ENCODE results near the gene RBP2.
"Not testable (repeated sequence)": the region's sequence is repeated elsewhere in the genome, so short reads cannot be mapped to it uniquely, and the experiment has no call there.

The RBP2 gene

DNA sequence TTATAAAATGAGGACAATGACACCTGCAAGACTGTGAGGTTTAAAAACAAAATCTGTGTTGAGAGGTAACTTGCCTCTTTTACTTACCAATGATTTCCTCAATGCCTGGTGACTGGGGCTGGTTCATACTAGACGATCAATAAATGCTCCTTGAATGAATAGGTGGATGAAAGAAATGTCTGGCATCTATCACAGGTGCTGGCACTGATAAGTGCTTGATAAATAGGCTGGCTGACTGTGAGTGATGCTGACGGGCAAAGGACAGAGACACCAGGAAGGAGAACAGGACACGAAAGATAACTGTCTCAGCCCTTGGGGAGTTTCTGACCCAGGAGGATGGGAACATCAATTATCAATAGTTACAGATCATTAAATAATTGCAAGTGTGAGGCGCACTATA lies 31.9 kb downstream of the RBP2 start:
- DNase-seq (ENCODE audit: low read depth in 3 of 3, low spot score in 1 of 3): no peak

DNA sequence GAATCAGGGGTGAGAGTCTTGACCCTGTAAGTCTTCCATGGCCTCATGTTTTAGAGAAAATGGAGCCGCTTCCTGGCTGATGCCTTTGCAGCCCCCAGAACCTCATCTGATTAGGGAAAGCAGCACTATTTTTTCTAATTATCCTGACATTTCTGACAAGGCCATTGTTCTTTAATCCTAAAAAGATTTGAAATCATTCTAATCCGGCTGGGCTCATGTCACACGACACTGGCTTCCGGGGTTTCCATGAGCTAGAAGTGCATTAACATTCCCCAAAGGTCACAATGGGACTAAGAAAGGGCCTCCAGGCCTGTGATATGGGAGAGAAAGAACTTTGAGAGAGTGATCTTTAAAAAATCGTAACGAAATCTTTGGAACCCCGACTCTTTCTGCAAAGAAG lies 33.1 kb downstream of the RBP2 start:
- no peak for DNase-seq (ENCODE audit: low read depth in 3 of 3, low spot score in 1 of 3)

DNA sequence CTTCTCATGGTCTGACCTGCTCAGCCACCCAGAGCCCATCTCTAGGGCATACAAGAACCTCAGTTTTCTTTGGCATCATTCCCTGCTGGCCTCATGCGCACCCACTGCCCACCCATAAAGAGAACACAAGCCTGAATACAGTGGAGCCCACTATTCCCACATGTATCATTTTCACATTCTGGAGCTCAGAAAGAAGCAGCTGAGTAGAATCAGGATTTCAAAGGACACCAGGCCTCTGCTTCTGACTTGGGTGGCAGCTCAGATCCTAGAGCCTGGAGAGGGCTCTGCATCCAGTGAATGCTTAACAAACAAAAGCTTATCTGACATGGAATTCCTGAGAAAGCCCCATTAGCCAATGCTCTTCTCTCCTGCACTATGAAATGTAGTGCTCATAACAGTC lies 34.7 kb downstream of the RBP2 start:
- no peak for DNase-seq (ENCODE audit: low read depth in 3 of 3, low spot score in 1 of 3)

DNA sequence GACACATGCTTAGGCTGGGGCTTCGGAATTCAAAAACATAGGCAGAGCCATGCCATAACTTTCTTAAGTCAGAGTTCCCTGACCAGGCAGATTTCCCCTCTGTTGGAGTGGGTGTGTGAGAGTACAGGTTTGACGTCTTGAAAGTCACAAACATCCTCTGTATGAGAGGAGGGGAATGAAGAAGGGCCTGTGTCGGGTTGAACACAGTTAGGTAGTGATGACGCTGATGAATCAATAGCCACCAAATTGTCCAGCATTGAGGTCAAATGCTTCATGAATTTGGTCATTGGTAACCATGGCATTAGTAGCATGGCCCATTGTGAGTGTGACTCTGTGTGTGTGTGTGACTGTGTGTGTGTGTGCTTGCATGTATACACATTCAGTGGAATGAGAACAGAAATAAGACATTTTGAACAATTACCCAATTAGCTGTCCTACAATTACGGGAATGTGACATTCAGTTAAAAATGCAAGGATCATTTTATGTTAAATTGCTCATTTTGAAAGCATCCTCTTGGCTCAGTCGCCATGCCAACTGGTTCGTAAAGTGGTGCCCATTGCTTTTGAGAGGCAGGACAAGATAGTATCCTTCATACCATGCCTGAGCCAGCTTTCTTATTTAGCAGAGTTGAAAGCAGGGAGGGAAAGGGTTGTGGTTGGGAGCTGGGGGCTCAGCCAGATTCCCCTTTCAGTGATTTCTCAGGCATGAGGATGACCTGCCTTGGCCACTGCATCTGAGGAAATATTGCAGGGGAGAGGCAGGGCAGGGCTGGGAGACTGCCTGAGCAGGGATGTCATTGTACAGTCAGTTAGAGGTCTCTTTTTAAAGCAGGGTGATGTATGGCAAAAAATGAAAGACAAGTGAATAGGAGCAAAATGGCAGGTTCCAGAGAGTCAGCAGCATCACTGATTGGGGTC lies 35.4 kb downstream of the RBP2 start:
- no peak for DNase-seq (ENCODE audit: low read depth in 3 of 3, low spot score in 1 of 3)

DNA sequence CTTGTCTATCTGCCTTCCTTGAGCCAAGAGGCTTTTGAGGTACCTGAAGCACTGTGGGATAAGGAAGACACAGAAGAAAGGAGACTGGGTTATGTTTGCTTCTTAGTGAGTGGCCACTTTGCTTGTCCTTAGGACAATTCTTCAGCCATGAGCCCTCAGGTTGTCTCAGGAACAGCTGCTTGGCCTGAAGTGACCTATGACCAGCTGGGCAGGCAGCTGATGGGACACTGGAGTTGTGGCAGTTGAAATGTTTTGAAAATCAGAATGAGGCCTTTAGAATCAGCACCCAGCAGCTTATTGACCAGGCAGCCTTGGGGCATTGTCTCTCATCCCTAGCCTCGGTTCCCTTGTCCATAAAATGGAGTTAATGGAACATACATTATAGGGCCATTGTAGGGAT lies 37.0 kb downstream of the RBP2 start:
- DNase-seq (ENCODE audit: low read depth in 3 of 3, low spot score in 1 of 3): no peak

DNA sequence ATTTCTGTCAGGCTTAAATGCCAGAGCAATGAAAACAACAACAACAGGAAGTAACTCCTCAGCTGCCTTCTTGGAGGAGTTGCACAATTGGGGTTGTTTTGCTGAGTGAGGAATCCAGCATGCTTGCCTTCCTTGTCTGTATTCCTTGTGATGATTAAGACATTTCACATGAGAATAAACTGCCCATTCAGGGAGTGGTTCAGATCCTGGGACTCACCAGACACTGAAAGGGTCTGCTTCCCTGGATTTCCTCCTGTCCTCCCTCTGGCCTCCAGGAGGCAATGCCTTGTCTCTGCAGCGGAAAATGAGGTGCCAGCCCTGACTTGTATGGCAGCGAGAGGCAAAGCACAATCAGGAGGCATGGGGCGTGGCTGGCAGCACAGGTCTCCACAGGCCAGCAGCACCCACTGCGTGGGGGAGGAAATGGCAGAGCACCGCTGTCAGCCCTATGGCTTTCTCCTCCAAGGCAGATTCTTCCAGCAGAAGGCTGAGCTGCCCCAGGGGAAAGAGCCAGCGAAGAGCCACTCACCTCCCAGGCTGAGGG lies 41.5 kb downstream of the RBP2 start:
- DNase-seq (ENCODE audit: low read depth in 3 of 3, low spot score in 1 of 3): no peak

DNA sequence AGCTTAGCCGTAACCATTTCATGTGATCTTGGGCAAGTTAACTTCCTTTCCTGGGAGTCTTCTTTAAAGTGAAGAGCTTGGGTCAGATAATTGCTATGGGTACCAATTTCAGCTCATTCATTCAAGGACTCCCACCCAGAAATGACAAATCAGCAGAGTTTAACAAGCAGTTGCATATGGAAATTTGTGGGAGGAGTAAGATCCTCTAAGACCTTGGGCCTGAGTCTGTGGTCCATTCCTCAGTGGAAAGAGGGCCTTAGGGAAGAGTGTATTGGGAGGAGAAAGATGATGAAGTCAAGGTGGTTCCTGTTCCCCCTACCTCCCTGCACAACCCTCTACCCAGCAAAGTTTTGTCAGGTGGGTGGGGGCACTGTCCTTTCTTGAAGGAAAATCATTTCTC lies 42.1 kb downstream of the RBP2 start:
- no peak for DNase-seq (ENCODE audit: low read depth in 3 of 3, low spot score in 1 of 3)

DNA sequence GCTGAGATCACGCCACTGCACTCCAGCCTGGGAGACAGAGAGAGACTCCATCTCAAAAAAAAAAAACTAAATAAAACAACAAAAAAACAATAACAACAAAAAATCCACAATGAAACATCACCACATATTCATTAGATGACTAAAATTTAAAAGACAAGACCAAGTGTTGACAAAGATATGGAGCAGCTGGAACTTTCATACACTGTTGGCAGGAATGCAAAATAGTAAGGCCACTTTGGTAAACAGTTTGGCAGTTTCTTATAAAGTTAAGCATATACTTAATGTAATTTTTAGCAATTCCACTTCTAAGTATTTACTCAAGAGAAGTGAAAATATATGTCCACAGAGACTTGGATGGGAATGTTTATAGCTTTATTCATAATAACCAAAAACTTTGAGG lies 43.2 kb downstream of the RBP2 start:
- DNase-seq (ENCODE audit: low read depth in 3 of 3, low spot score in 1 of 3): no peak

DNA sequence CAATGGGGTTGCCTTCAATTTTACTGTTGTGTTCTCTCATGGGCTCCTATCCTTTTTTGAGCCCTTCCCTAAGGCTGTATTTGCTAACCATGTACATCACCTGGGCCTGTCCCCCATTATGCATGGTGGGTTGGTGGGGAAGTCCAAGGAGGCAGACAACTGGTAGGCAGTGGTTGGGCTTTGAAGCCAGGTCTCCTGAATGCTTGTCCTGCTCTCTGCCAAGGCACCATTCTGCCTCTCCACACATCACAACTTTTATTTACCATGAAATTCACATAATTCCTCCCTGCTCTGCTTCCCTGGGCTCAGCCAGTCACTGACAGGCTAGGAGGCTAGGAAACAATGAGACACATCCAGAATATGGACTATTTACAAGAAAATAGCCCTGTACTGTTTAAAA lies 45.8 kb downstream of the RBP2 start:
- no peak for DNase-seq (ENCODE audit: low read depth in 3 of 3, low spot score in 1 of 3)

DNA sequence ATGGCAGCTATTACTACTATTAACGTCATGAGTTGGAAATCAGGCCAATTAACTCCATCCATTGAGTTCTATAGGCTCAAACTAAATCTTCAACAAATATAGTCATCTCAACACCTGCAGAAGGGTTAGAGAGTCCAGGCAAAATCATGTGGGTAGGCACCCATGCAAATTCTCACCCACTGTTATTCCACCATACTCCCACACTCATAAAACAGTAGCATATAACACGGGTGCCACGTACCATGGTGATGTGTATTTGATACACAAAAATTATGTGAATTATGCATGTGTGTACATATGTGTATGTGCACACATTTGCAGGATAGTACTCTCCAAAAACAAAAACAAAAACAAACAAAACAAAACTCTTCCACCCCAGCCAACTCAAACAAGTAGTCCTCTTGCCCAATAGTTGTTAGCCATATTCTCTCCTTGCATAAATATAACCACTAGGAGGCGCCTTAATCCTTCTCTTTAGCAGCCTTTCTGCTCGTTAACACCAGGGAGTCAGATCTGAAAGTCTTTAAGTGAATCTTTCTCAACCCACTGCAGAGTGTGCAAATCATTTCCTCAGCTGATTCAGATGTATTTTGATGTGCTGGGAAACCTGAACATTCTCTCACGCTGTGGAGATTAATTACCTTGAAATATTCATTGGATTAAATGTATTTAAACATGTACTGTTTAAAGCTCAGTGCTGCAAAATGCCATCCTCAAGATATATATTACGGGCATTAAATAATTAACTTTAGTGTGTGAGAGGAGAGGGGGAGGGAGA lies 48.8 kb downstream of the RBP2 start:
- no peak for DNase-seq (ENCODE audit: low read depth in 3 of 3, low spot score in 1 of 3)

DNA sequence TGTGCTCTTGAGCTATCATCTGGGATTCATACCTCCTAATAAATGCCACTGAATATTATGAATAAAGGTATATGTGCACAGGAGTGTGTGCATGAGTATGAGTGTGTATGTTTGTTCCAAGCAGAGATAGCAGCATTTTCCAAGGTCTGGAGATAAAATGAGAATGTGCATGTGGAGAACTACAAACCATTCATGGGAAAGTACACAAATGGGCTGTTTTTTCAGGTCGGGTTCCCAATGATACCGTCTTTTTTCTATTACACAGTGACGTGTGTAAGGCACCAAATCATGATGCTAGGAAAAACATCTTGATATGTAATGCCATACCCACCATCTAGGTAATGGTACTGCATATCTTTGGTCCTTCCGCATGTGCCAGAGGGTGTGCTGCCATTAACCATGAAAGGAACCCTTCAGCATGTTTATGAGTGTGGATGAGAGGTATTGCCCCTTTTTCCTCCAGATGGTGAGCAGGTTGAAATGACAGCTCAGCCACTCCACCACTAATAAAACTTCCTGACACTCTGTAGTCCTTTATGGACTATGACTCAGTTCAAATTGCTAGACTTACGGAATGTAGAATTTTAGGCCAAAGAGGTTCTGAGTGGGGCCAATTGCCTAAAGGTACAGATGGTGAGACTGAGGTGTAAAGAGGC lies 50.4 kb downstream of the RBP2 start:
- no peak for DNase-seq (ENCODE audit: low read depth in 3 of 3, low spot score in 1 of 3)

DNA sequence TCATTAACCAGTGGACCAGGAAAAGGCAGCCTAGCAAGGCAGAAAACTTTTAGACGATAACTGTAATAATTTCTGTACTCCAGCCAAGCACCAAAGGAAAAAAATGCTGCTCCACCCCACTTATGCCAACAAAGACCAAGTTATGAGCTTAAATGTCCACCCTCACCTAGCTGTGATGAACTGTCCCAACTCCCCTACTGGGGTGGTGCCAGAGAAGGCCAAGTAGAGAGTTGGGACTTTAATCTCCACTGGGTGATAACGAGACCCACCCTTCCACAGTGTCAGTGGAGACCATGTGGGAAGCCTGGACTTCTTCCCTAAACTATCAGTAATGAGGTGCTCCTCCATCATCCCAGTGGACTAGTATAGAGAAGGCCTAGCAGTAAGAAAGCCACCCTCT lies 53.1 kb downstream of the RBP2 start:
- no peak for DNase-seq (ENCODE audit: low read depth in 3 of 3, low spot score in 1 of 3)

DNA sequence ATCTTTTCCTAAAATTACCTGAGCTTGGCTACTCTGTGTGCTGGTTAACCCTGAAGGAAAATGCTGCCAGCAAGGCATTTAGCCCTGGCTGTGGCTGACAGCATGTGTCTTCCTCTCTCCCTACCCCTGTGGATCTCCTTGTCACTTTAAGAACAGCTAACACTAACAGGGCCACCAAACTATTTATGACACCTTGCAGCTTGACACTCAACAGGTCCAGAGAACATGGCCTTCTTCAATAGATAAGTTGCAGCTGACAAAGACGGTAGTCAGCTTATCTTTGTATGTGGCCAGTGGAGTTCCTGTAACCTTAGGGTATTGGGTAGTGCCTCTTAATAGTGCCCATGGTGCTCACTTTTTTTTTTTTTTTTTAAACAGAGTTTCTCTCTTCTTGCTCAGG lies 54.9 kb downstream of the RBP2 start:
- DNase-seq (ENCODE audit: low read depth in 3 of 3, low spot score in 1 of 3): no peak

DNA sequence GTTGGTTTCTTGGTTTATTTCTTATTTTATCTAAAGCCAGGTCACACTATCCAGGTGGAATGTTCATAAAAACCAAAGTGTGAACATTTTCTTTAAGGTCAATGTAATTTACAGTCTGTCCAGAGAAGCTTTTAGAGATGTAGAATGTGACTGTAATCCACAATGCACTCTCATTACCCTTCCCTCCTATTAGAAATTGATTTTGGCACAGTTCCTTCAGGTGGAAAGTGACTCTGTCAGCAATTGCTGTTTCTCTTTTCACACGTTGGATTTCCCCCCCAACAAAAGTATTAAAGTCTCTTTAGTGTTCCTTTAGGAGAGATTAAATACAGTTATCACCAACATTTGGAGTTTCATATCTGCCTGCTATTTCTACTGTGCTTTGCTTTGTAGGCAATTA lies 55.3 kb downstream of the RBP2 start:
- DNase-seq (ENCODE audit: low read depth in 3 of 3, low spot score in 1 of 3): no peak

DNA sequence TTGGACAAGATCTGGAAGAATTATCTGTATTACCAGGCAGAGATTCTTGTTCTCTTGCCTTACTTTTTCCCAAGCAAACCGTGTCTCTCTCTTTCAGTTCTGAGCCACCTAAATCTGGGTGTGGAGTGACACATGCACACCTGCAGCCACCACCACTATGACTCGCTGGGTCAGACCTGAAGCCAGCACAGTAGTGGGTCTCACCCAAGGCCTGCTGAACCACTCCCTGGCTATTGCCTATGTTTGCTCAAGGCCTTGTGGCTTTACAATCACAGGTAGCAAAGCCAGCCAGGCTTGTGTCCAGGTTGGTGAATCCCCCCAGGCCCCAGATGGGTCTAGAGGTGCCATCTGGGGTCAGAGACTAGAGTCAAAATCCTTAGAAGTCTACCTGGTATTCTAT lies 58.2 kb downstream of the RBP2 start:
- DNase-seq (ENCODE audit: low read depth in 3 of 3, low spot score in 1 of 3): no peak

DNA sequence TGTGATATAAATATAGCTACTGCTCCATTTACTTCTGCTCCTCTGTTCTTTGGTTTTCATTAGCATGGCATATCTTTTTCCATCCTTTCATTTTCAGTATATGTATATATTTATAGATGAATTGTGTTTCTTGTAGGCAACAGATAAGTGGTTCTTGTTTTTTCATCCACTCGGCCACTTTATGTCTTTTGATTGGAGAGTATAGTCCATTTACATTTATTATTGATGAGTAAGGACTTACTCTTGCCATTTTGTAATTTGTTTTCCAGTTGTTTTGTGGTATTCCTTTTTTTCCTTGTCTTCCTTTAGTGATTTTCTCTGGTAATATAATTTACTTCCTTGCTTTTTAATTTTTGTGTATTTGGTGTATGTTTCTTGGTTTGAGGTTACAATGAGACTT lies 60.0 kb downstream of the RBP2 start:
- DNase-seq (ENCODE audit: low read depth in 3 of 3, low spot score in 1 of 3): no peak

DNA sequence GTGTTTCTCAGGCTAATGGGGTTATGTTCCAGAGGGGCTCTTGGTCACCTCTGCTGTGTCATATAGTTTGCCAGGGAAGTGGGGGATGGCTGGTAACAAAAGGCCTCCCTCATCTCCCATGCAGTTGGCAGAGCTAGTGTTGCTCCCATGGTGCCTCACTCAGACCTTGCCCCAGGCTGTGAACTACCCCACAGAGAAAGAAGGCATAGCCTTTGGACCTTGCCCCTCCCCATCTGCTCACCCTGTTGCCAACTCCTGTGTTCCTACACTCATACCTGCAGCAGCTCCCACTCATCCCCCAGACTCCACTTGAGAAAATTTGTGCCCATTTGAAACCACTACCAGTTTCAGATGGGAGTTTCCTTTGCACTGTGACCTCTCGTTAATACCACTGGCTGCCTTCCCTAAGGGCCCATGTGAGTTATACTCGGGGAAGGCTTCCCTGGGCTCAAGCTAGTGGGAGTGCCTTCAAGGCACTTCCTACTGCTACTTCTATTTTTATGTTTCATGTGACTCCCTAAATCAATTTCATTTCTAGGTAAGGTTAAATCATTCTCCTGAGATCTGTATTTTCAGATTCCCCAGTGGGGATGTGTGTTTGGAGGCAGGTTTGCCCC lies 61.6 kb downstream of the RBP2 start:
- DNase-seq (ENCODE audit: low read depth in 3 of 3, low spot score in 1 of 3): no peak

DNA sequence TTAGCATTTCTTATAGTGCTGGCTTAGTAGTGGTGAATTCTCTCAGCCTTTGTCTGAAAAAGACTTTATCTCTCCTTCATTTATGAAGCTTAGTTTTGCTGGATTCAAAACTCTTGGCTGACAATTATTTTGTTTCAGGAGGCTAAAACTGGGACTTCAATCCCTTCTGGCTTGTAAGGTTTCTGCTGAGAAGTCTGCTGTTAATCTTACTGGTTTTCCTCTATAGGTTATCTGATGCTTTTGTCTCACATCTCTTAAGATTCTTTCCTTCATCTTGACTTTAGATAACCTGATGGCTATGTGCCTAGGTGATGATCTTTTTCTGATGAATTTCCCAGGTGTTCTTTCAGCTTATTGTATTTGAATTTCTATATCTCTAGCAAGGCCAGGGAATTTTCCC lies 63.4 kb downstream of the RBP2 start:
- not testable (repeated sequence) for DNase-seq (ENCODE audit: low read depth in 3 of 3, low spot score in 1 of 3)

Data from stimulated activated CD4-positive, alpha-beta T cell treated with anti-CD3 and anti-CD28 coated beads, TNF-alpha, amount 100 ng/mL, for 1 hour (primary cell).